GM23338 (cell line): ENCODE measurements around the gene CWC22.

Experiments used
- CREB1 ChIP-seq: fragments of 250-450 bp; sonication (Bioruptor Pico); IDR thresholded peaks from 2 replicates; pipeline ENCODE4 v1.5.0; 2020; ENCODE audit warnings: low read depth, mild to moderate bottlenecking, moderate library complexity
- EZH2 ChIP-seq: fragments of 200-600 bp; sonication (generic); IDR thresholded peaks from one replicate; pipeline ENCODE4 v1.8.0; 2017; ENCODE audit warnings: antibody characterized with exemption, mild to moderate bottlenecking, low read depth; ENCODE audit not compliant: unreplicated experiment
- EZH2phosphoT487 ChIP-seq: fragments of 200-600 bp; sonication (generic); IDR thresholded peaks from one replicate; pipeline ENCODE4 v1.8.1; 2018; ENCODE audit warnings: antibody characterized with exemption; ENCODE audit not compliant: unreplicated experiment
- JUNB ChIP-seq: IDR thresholded peaks from one replicate; pipeline ENCODE4 v1.6.1; 2016; ENCODE audit warnings: antibody characterized with exemption; ENCODE audit not compliant: unreplicated experiment
- NANOG ChIP-seq: IDR thresholded peaks from 2 replicates; pipeline ENCODE4 v1.6.1; 2016; ENCODE audit warnings: antibody characterized with exemption, borderline replicate concordance
- POLR2AphosphoS5 ChIP-seq: IDR thresholded peaks from 2 replicates; pipeline ENCODE4 v1.6.1; 2016; ENCODE audit warnings: antibody characterized with exemption, low read depth
- ZNF331 ChIP-seq: fragments of 250-450 bp; sonication (Bioruptor Pico); IDR thresholded peaks from 2 replicates; pipeline ENCODE4 v1.5.0; 2020; ENCODE audit warnings: low read depth, mild to moderate bottlenecking, moderate library complexity
- TF ChIP-seq, protein P1 (sequence below), 2 experiments: fragments of 200-600 bp in 1 of 2; sonication (generic) in 1 of 2; conservative IDR thresholded peaks; 2 replicates each; pipeline versions ENCODE4 v1.5.1 to v1.6.1; 2016 to 2017; ENCODE audit warnings: antibody characterized with exemption in 2 of 2, low read depth in 2 of 2, mild to moderate bottlenecking in 2 of 2, moderate library complexity in 1 of 2
- TF ChIP-seq, protein P2 (sequence below): IDR thresholded peaks from one replicate; pipeline ENCODE4 v1.6.1; 2018; ENCODE audit warnings: antibody characterized with exemption; ENCODE audit not compliant: unreplicated experiment

DNA sequence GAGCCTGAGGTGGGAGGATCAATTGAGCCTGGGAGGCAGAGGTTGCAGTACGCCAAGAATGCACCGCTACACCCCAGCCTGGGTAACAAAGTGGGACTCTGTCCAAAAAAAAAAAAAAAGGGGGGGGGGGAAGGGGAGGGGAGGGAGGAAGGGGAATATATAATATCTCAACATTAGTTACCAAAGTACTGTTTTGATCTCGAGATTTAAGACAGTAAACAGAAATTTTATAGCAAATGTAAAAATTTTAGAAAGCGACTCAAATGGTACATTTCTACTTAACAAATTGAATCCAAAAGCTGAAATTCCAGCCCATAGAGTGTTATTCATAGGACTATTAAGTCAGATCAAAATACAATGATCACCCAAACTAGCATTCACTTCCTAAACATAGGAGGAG lies 60.8 kb downstream of the CWC22 start:
- TF ChIP-seq, protein P1, sequence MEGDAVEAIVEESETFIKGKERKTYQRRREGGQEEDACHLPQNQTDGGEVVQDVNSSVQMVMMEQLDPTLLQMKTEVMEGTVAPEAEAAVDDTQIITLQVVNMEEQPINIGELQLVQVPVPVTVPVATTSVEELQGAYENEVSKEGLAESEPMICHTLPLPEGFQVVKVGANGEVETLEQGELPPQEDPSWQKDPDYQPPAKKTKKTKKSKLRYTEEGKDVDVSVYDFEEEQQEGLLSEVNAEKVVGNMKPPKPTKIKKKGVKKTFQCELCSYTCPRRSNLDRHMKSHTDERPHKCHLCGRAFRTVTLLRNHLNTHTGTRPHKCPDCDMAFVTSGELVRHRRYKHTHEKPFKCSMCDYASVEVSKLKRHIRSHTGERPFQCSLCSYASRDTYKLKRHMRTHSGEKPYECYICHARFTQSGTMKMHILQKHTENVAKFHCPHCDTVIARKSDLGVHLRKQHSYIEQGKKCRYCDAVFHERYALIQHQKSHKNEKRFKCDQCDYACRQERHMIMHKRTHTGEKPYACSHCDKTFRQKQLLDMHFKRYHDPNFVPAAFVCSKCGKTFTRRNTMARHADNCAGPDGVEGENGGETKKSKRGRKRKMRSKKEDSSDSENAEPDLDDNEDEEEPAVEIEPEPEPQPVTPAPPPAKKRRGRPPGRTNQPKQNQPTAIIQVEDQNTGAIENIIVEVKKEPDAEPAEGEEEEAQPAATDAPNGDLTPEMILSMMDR (conservative IDR thresholded peaks at IDR 0.05; ENCODE audit: low read depth in 2 of 2): no peak
- TF ChIP-seq, protein P2, sequence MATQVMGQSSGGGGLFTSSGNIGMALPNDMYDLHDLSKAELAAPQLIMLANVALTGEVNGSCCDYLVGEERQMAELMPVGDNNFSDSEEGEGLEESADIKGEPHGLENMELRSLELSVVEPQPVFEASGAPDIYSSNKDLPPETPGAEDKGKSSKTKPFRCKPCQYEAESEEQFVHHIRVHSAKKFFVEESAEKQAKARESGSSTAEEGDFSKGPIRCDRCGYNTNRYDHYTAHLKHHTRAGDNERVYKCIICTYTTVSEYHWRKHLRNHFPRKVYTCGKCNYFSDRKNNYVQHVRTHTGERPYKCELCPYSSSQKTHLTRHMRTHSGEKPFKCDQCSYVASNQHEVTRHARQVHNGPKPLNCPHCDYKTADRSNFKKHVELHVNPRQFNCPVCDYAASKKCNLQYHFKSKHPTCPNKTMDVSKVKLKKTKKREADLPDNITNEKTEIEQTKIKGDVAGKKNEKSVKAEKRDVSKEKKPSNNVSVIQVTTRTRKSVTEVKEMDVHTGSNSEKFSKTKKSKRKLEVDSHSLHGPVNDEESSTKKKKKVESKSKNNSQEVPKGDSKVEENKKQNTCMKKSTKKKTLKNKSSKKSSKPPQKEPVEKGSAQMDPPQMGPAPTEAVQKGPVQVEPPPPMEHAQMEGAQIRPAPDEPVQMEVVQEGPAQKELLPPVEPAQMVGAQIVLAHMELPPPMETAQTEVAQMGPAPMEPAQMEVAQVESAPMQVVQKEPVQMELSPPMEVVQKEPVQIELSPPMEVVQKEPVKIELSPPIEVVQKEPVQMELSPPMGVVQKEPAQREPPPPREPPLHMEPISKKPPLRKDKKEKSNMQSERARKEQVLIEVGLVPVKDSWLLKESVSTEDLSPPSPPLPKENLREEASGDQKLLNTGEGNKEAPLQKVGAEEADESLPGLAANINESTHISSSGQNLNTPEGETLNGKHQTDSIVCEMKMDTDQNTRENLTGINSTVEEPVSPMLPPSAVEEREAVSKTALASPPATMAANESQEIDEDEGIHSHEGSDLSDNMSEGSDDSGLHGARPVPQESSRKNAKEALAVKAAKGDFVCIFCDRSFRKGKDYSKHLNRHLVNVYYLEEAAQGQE: no peak
- no peak for TF ChIP-seq EZH2phosphoT487
- TF ChIP-seq EZH2: no peak
- TF ChIP-seq CREB1: no peak
- TF ChIP-seq POLR2AphosphoS5: no peak
- no peak for TF ChIP-seq JUNB
- no peak for TF ChIP-seq NANOG
- TF ChIP-seq ZNF331 (CRISPR knock-in tag): no peak
